Measurements from ENCODE around the gene ACLY.

The ACLY gene

GRCh38 chr17:41823580-41823979 lies 95.2 kb downstream of the ACLY start:
- Mint-ChIP-seq H3K4me1 (no peaks in the 10 kb centered on the region), H3K4me3 (no peak overlapping the region), H3K27ac (no peak overlapping the region), H3K9me3 (no peaks in the 10 kb centered on the region), H3K36me3 (ENCODE audit: low read depth) (peaks cover 4% of the 10 kb centered on the region), H3K27me3 (no peaks in the 10 kb centered on the region)
- ATAC-seq (no peak), DNase-seq (no peak)

GRCh38 chr17:41823141-41823524 lies 95.6 kb downstream of the ACLY start:
- Mint-ChIP-seq H3K9me3 (no peaks in the 10 kb centered on the region), H3K36me3 (ENCODE audit: low read depth) (peaks cover 4% of the 10 kb centered on the region), H3K27ac (no peak overlapping the region), H3K4me3 (no peak overlapping the region), H3K4me1 (no peaks in the 10 kb centered on the region), H3K27me3 (no peaks in the 10 kb centered on the region)
- DNase-seq (no peak), ATAC-seq (no peak)

- Mint-ChIP-seq H3K27ac (no peak overlapping the region), H3K4me1 (no peaks in the 10 kb centered on the region), H3K9me3 (no peaks in the 10 kb centered on the region), H3K36me3 (ENCODE audit: low read depth) (no peaks in the 10 kb centered on the region), H3K27me3 (no peaks in the 10 kb centered on the region), H3K4me3 (no peak overlapping the region)
- no peak for ATAC-seq
- DNase-seq: no peak
Measured at GRCh38 chr17:41822216-41823140, 96.3 kb downstream of the ACLY start.

- Mint-ChIP-seq H3K4me1 (no peaks in the 10 kb centered on the region), H3K27me3 (no peaks in the 10 kb centered on the region), H3K4me3 (no peak overlapping the region), H3K9me3 (no peaks in the 10 kb centered on the region), H3K27ac (no peak overlapping the region), H3K36me3 (ENCODE audit: low read depth) (no peaks in the 10 kb centered on the region)
- ATAC-seq (no peak), DNase-seq (no peak)
Measured at GRCh38 chr17:41821776-41822175, 97.0 kb downstream of the ACLY start.

DNA sequence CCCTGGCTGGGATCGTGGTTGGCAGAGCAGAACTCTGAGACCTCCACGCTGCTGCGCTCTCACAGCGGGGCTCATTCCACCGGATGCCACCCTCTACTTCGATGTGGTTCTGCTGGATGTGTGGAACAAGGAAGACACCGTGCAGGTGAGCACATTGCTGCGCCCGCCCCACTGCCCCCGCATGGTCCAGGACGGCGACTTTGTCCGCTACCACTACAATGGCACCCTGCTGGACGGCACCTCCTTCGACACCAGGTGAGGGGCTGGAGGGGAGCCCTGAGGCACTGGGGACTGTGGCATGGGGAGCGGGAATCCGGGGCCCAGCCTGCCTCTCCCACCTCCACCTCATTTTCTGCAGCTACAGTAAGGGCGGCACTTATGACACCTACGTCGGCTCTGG lies 100.7 kb downstream of the ACLY start:
- H3K27ac Mint-ChIP-seq: no peak overlapping the region
- H3K4me3 Mint-ChIP-seq: no peak overlapping the region
- H3K4me1 Mint-ChIP-seq: no peaks in the 10 kb centered on the region
- ATAC-seq (no peak), DNase-seq (no peak)
- H3K36me3 Mint-ChIP-seq (ENCODE audit: low read depth): no peaks in the 10 kb centered on the region
- H3K9me3 Mint-ChIP-seq: no peaks in the 10 kb centered on the region
- peaks cover 4% of the 10 kb centered on the region for H3K27me3 Mint-ChIP-seq

All from activated naive CD8-positive, alpha-beta T cell treated with anti-CD3 and anti-CD28 coated beads, Interleukin-2, amount 50 U/mL, for 24 hours (primary cell).